ENCODE data around the gene METTL9. TPM values are rescaled to one million over a fixed set of nuclear protein-coding genes. Genes with fewer than 3 reads are reported as not detected.

Gene METTL9
- total RNA-seq, 4 donors from 2014 or later = 128 to 162 (median 140) TPM

- WGBS, 2 donors = 63 to 81% methylated on average over 2 of the region's 2 CpGs
- no peak overlapping the region for H3K4me3 ChIP-seq (ENCODE audit: low read depth, poor library complexity, severe bottlenecking)
- TF ChIP-seq, protein P1, sequence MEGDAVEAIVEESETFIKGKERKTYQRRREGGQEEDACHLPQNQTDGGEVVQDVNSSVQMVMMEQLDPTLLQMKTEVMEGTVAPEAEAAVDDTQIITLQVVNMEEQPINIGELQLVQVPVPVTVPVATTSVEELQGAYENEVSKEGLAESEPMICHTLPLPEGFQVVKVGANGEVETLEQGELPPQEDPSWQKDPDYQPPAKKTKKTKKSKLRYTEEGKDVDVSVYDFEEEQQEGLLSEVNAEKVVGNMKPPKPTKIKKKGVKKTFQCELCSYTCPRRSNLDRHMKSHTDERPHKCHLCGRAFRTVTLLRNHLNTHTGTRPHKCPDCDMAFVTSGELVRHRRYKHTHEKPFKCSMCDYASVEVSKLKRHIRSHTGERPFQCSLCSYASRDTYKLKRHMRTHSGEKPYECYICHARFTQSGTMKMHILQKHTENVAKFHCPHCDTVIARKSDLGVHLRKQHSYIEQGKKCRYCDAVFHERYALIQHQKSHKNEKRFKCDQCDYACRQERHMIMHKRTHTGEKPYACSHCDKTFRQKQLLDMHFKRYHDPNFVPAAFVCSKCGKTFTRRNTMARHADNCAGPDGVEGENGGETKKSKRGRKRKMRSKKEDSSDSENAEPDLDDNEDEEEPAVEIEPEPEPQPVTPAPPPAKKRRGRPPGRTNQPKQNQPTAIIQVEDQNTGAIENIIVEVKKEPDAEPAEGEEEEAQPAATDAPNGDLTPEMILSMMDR (IDR thresholded peaks at IDR 0.05) = no peak
- no peak for TF ChIP-seq POLR2A (IDR thresholded peaks at IDR 0.05)
- no peak for DNase-seq (ENCODE audit: low spot score in 2 of 2)
- intact Hi-C loops (cut with DNase I; ENCODE audit: low total_unique reads) = no loop called here
Measured at GRCh38 chr16:21610766-21611165, 11.4 kb downstream of the METTL9 start.

DNA sequence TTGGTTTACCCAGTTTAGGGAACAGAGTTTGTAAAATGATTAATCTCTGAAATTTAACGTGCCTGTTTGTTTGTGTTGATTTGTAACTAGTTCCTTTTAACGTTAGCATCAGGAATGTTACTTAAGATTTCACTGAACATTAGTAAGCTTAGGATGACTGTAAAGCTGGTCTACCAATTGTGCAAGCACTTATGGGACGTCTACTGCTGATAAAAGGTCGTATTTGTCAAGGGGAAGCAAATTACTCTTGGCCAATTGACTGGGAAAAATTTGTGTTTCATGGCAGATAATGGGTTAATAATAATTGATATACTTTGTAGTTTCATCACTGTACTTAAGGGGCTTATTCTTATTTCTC is 11.8 kb downstream of the METTL9 start:
- intact Hi-C loops (cut with DNase I; ENCODE audit: low total_unique reads) = no loop called here
- 57 to 67% methylated on average over 4 of the region's 4 CpGs for WGBS, 2 donors
- TF ChIP-seq, protein P1 (IDR thresholded peaks at IDR 0.05) = no peak
- TF ChIP-seq POLR2A (IDR thresholded peaks at IDR 0.05) = no peak
- H3K4me3 ChIP-seq (ENCODE audit: low read depth, poor library complexity, severe bottlenecking) = no peak overlapping the region
- no peak for DNase-seq (ENCODE audit: low spot score in 2 of 2)

DNA sequence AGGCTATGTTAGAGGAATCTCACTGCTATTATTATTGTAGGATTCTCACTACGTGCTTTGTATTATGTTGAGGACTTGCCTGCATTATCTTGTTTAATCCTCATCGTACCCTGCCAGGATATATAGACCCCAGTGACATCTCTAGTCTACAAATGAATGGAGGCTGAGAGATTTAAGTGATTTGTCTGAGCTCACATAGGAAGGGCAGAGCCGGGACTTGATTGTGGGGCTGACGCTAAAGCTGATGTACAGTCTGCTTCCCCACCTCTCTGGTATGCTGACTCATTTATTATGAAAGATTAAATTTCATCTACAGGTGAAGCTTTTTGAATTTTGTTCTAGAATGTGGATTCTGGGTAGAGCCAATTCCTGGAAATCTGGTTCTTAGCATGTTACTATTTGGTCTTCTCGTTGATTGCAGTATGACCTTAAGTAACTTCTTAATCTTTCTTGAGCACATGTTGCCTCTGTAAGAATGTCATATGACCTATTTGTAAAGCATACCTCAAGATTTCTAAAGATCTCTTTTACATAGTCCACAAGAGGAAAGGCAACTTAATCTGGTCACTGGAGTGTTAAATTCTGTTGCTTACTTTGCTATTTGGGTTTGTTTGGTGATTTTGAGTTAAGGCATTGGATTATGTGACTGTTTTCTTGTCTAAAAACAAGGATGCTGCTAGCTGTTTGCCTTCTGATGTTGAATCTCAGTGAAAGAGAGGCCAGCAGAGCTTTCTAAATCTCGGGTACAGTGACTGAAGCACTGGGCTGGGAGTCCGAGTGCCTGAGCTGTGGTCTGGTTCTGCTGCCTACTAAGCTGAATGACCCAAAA is 12.4 kb downstream of the METTL9 start:
- TF ChIP-seq, protein P1 (IDR thresholded peaks at IDR 0.05) = no peak
- no peak for TF ChIP-seq POLR2A (IDR thresholded peaks at IDR 0.05)
- intact Hi-C loops (cut with DNase I; ENCODE audit: low total_unique reads) = no loop called here
- DNase-seq (ENCODE audit: low spot score in 2 of 2) = no peak
- 40 to 45% methylated on average over 7 of the region's 7 CpGs for WGBS, 2 donors
- no peak overlapping the region for H3K4me3 ChIP-seq (ENCODE audit: low read depth, poor library complexity, severe bottlenecking)

DNA sequence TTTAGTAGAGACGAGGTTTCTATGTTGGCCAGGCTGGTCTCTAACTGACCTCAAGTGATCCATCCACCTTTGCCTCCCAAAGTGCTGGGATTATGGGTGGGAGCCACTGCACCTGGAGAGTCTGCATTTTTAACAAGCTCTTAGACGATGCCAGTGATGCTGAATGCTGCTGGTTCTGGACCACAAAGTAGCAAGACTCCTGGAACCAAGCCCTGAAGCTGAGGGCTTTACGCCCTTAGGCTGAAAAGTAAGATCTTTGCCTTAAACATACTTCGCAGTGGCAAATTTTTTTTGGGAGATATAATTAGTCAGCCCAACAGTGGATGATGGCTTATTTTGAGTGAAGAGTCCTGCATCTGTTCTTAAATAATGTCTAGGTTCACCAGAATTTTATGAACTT is 14.0 kb downstream of the METTL9 start:
- intact Hi-C loops (cut with DNase I; ENCODE audit: low total_unique reads) = no loop called here
- no peak for DNase-seq (ENCODE audit: low spot score in 2 of 2)
- TF ChIP-seq POLR2A (IDR thresholded peaks at IDR 0.05) = no peak
- TF ChIP-seq, protein P1 (IDR thresholded peaks at IDR 0.05) = no peak
- H3K4me3 ChIP-seq (ENCODE audit: low read depth, poor library complexity, severe bottlenecking) = no peak overlapping the region
- 89 to 92% methylated on average over 4 of the region's 4 CpGs for WGBS, 2 donors

- TF ChIP-seq POLR2A (IDR thresholded peaks at IDR 0.05) = no peak
- TF ChIP-seq, protein P1 (IDR thresholded peaks at IDR 0.05) = no peak
Measured at GRCh38 chr16:21613781-21614180, 14.4 kb downstream of the METTL9 start.

GRCh38 chr16:21614896-21615295 is 15.5 kb downstream of the METTL9 start:
- DNase-seq (ENCODE audit: low spot score in 2 of 2) = no peak
- intact Hi-C loops (cut with DNase I; ENCODE audit: low total_unique reads) = no loop called here
- TF ChIP-seq POLR2A (IDR thresholded peaks at IDR 0.05) = no peak
- TF ChIP-seq, protein P1 (IDR thresholded peaks at IDR 0.05) = no peak
- WGBS, 2 donors = 97% methylated on average over 3 of the region's 3 CpGs
- no peak overlapping the region for H3K4me3 ChIP-seq (ENCODE audit: low read depth, poor library complexity, severe bottlenecking)

More at GRCh38 chr16:21613781-21614180, 14.4 kb downstream of the METTL9 start:
- intact Hi-C loops (cut with DNase I; ENCODE audit: low total_unique reads) = no loop called here
- DNase-seq (ENCODE audit: low spot score in 2 of 2) = no peak
- no peak overlapping the region for H3K4me3 ChIP-seq (ENCODE audit: low read depth, poor library complexity, severe bottlenecking)
- WGBS, 2 donors = 94 to 96% methylated on average over 2 of the region's 2 CpGs
